ENCODE results near the gene CMSS1.

Gene CMSS1

DNA sequence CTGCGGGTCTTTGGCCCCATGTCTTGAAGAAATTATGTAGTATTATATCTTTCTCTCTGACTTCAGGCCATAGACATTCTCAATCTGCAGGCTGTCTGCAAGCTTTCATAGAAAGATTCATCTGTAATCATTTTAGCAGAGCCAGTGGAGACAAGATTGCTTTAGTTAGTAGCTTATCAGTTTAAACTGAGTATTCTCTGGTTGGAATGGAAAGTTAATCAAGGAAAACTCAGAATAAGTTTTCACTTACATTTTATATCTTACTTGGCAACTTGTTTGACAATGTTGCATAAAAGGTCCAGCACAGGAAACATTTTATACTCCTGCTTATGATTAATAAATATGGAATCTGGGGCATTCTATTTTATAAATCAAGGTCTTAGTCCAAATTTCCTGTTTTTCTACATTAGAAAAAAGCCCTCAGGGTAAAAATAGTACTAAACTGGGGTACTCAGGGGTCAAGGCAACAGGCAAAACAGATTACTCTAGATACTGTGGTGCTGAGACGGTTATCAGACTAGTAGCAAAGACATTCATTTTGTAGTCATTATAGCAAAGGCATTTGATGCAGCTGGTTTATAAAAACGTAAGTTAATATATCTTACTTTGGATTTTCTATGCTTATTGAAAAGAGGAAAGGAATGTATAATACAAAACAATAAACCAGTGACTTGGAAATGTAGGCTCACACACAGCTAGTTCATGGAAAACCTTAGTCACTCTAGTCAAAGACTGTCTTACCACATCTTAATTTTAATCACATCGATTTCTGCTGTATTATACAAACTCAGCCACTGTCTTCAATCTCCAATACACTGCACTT, 341.9 kb downstream of the CMSS1 start:
- no peak for DNase-seq

DNA sequence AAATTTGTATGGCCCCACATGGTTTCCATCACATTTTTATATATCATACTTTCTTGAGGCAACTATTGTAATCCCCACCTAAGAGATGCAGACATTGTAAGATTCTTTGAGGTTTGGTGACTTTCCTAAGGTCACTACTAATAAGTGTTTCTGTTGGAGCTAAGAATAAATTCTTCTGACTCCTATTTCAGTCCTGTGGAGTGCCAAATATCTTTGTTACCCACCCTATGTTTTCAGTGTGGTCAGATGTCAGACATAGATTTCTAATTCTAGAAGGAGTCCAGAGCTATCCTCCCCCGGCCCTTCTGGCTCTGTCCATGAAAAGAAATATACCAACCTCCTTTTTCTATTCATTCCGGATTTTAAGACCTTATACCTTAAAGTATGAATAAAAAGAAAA, 342.9 kb downstream of the CMSS1 start:
- DNase-seq: no peak

DNA sequence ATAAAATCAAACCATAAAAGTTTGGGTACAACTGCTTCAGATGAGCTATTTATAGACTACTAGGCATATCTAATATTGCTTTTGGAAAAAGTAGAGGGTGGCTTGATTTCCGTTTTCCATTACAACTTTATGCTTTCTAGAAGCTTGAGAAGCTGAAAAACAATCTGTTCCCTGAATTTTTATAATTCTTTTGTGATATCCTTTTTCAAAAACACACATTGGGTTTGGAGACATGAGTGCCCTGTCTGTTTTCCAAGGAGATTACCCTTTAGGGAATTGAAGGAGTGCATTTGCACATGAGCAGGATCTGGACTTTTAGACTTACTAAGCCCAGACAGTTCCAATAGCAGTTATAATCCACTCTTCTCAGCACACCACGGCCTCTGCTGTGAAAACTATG, 346.1 kb downstream of the CMSS1 start:
- DNase-seq: no peak

DNA sequence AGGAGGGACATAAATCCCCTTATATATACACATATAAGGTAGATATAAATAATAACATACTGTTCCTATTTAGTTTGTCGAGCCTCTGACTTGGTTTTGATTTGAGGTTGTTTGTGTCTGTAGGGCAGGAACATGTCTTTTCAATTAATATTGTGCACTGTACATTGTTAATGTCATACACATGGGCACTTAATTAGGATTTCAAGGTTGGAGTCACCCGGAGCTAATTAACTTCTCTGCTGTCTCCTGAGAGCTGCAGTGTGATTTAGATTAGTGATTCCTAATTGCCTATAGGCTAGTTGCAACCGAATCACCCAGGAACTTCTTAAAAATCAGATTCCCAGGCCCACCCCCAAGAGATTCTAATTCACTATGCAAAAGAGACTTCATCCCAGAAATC, 347.1 kb downstream of the CMSS1 start:
- DNase-seq: no peak

DNA sequence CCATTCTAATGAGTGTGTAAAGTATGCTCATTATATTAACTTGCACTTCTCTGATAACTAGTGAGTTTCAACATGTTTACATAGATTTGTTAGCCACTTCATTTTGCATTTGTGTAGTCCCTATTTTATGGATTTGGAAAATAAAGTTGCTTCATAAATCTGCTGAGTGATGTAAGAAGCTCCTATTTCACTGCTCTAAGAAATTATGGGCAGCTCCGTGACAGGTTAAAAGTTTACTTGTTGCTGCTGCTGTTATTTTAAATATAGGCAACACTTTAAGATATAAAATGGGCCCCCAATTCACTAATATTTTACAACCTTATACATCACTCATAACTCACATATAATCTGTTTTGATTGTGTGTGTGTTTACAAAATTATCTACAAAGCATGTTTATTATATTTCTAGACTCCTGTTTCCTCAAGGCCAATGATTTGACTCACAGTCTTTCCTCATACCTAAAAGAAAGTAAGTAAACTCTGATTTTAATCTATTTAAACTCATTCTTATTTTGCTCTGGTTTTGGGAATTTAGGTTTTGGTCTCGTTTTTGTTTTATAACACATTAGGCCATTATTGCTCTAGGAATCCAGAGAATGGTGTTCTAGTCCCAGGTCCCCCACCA, 348.4 kb downstream of the CMSS1 start:
- DNase-seq: no peak

DNA sequence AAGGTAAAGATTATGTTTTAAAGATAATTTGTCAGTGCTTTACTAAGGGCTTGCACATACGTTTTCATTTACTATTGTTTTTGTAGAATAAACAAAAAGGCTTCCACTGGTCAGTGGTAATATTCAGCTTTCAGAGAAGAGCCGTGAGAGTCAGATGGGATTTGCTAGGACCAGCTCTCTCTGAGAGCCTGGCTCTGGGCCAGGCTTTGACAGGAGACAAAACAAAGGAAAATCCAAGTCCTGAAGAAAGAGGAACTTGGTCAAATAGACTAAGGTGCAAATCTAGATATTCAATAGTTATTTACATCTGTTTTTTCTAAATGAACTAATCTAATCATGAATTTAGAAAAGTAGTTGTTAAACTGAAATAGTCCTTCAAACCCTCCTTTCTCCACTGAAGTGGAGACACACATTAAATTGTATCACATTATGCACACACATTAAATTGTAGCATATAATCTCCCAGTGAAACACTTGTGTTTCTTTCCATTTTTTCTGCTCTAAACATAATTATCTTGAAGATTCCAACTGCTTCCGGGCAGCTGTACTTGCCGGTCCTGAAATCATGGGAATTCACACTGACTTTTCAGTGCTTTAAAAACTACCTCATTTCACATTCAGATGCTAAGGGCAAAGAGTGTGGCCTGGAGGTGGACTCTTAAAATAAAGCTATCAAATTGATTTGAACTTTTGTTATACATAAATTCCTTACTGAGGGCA, 351.7 kb downstream of the CMSS1 start:
- DNase-seq: no peak

DNA sequence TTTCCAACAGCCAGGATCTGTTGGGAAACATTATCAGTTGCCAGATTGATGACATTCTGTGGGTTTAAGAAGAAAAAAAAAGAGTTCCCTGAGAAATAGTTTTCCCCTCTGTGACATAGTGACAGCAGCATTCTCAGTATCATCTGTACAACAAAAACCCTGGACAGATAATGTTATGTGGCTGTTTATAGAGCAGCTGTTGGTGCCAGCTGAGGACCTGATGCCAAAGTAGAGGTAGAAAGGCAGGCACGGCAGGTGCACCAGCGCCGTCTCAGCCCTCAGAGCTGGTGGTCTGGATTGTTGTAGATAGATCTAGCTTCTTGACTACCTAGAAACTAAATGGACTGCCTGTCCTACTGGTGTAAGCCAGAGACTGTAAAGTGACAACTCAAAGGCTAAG, 352.8 kb downstream of the CMSS1 start:
- no peak for DNase-seq

DNA sequence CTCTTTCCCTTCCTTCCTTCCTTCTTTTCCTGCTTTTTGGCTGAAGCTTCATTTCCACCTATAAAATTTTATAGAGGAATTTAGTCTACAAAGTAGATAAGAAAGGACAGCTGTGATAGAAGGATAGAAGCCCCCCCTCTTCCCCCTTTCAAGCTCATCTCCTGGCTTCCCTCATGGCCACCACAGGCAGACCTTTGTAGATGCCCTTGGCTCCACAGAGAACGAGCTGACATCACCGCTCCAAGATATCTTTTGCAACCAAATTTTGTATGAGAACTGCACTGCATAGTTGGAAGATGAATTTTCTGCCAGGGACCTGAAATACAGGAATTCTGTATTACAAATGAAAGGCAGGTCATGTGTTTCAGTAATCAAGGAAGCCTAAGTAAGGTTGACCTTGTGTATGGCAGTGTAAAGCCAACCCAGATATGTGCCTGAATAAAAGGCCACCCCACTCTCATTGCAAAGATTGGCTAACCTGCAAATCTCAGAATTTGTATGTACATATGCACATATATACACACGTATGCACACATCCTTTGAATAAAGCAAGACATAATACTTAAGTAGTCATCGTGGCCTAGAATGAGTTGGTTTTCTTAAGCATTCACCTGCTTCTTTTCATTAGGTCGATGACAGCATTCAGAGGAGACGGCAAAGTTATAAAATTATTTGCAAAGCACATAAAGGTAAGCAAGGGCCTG, 353.7 kb downstream of the CMSS1 start:
- no peak for DNase-seq

DNA sequence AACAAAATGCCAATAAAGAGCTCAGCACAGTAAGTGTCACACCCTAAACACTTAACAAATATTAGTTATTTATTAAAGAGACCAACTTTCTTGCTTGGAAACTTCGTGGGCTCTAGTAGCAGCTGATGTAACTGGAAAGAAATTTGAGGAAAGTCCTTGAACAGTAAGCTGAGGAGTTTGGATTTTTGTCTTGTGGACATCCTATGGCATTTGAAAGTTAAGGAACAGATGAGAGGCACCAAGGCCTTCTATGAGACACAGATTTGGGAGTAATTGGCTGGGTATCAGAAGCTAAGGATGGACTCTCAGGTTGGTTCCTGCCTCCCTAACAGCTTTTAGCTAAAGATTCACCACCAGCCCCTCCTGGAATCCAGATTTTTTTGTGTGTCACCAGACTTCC, 356.3 kb downstream of the CMSS1 start:
- no peak for DNase-seq

DNA sequence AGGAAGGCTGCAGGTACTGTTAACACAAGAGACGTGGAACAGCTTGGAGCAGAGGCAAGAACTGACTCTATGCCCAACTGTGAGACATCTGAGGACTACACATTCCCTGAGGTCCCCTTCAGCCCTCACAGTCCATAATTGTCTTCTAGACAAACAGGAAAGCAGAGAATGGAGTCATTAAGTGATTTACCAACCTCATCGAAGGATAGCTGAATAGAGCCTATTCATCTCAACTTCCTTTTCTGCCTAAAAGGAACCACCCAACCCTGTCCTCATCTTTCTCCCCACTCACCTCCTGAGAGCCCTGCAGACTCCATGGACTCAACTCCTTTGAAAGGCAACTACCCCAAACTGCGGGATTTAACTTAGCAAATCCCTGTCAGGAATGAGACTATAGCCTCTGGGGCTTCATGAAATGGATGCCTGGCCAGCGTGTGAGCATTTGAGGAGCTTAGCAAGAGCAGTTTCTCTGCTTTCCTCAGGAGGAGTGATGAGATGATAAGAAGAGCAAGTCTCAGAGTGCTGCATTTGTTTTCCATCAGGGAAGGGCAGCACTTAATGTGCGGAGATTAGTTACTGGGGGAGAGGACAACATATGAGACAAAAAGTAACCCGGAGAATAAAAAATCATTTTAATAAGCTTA, 358.1 kb downstream of the CMSS1 start:
- DNase-seq: no peak

DNA sequence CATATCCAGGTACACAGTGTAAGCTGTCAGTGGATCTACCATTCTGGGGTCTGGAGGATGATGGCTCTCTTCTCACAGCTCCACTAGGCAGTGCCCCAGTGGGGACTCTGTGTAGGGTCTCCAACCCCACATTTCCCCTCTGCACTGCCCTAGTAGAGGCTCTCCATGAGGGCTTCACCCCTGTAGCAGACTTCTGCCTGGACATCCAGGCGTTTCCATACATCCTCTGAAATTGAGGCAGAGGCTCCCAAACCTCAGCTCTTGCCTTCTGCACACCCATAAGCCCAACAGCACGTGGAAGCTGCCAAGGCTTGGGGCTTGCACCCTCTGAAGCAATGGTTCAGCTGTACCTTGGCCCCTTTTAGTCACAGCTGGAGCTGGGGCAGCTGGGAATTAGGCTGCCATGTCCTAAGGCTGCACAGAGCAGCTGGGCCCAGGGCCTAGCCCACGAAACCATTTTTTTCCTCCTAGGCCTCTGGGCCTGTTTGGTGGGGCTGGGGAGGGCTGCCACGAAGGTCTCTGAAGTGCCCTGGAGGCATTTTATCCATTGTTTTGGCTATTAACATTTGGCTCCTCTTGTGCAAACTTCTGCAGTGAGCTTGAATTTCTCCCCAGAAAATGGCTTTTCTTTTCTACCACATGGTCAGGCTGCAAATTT, 362.2 kb downstream of the CMSS1 start:
- no peak for DNase-seq

DNA sequence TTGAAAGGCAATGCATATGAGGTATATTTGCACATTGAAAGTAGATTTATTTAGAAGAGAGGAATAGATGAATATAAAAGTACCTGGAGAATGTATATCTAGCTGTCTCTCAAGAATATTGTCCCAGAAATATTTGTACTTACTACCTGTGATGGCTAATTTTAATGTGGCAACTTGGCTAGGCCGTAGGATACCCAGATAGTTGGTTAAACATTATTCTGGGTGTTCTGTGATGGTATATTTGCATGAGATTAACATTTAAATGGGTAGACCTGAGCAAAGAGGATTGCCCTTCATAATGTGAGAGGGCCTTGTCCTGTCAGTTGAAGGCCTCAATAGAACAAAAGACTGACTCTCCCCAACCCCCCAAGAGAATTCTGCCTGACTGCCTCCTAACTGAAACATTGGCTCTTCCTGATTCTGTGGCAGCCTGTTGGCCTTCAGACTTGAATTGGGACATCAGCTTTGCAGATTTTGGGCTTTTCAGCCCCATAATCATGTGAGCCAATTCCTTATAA, 366.0 kb downstream of the CMSS1 start:
- no peak for DNase-seq

DNA sequence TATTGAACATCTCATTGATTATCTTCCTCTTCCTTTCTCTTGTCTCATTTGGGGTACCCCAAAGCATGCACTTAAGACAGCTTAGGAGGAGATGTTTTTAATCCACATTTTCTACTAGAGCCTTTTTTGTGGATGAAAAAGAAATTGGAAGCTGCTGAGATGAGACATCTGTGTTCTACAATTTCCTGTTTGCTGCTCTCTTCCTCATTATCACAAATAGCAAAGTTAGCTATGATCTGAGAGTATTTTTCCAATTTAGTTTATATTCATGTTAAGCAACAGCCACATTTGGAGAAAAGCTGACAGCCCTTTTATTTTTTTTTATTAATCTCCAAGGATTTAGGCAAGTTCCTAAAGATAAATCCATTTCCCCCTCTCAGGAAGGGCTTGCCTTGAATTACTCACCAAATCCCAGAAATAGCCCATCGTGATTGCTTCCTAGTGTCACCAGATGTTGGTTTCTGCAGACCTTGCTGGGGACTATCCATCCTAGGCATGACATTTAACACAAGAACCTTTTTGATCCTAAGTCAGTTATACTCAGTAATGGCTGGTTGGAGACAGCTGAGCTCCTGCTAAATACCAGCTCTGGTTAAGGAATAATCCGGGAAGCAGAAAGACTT, 367.4 kb downstream of the CMSS1 start:
- DNase-seq: no peak

DNA sequence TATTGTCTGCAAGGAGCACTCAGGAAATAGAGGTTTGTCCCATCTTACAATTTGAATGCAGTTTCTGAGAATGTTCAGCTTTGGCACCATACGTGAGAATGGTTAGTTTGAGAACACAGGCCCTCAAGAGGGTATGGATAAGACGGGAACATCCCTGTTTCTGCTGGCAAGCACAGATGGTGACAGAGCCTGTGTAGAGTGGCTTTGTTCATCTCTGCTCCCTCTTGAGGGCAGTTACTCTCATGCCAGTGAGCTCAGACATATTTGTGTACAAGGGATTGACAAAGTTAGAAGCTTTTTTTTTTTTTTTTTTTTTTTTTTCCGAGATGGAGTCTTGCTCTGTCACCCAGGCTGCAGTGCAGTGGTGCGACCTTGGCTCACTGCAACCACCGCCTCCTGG, 368.2 kb downstream of the CMSS1 start:
- no peak for DNase-seq

DNA sequence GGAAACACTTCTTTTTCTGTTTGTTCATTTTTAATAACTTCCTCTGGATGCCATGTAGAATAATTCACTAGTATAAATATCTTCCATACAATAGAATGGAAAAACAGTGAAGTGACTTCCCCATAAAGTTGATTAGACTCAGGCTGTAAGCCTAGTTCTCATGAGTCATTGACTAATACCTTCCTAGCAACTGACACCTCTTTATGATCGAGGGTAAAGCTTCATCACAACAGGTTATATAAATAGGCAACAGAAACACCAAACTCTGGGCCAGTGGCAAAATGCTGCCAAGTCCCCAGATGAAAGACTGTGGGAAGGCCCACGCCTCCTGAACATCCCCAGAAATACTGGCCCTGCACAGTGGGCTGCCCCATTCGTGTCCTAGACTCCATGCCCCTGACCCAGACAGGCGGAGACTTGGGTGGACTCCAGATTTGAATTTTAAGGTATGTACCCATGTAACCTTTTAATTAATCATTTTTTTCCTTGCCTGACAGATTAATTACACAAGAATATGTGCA, 371.8 kb downstream of the CMSS1 start:
- DNase-seq: no peak

DNA sequence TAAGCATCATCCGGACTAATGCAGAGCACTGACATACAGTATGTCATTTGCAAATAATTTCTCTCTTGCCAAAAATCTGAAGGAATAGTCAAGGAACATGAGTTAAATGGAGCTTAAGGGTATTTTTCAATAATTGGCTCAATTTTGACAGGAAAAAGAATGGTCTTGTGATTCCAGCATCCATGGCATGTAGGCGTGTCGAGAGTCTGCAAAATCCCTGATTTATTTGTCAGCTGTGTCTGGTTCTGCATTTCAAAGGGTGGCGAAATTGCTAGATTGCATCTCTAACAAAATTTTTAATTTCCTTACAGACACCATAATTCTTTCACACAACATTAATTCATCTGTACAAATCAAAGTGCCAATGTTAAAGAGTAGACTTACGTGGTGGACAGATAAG, 377.7 kb downstream of the CMSS1 start:
- no peak for DNase-seq

DNA sequence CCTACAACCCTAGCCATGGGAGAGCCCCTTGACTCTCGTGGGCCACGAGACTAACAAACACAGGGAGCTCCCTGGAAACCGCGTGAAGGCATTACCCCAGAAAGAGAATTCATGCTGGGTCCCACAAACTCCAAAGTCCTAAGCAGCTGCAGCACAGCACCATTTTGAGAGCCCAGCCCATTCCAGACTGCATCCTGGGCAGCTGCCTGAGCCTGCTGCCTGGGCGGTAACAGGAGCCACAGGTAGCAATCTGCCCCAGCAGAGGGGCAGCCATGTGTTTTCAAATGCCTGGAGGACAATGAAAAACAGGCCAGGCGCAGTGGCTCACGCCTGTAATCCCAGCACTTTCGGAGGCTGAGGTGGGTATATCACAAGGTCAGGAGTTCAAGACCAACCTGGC, 380.2 kb downstream of the CMSS1 start:
- no peak for DNase-seq

DNA sequence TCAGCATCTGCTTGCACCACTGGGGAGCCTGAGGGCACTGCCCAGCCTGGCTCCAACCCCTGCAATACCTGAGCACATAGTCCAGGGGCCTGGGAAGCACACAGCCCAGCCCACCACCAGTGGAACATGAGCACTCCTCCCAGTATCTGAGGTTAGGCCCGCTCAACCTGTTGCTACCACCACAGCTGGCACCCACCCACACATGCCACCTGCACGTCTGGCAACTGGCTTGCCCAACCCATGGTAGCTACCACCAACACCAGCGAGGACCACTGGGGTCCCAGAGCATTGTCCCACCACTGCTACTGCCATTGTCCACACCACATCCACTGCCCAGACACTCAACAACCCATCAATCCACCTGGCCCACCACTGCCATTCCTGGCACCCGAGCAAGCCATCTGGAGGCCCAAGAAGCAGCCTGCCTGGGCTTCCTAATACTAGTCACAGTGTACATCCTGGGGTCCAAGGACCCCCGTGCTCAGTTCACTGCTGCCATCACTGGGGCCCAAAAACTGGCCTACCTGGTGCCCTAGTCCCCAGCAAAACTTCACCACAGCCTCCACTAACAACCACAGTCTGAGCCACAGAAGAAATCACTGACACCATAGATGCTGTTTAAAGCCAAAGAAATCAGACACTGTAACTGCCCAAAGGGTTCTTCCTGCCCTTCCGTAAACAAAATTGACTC, 381.1 kb downstream of the CMSS1 start:
- no peak for DNase-seq

DNA sequence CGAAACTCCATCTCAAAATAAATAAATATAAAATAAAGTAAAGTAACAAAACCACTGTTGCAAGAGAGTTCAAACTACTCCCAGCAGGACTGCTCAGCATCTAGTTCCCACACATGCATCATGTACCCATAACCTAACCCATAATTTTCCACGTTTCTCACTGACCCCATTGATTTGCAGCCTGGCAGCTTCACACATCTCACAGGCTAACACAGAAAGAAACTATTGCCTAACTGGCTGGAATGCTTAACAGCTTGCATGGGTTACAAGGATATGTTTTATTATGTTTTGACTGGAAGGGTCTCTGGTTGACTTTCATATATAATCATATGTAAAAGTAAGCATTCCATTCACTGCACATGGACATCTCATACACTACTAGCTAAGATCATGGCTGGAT, 387.5 kb downstream of the CMSS1 start:
- no peak for DNase-seq

DNA sequence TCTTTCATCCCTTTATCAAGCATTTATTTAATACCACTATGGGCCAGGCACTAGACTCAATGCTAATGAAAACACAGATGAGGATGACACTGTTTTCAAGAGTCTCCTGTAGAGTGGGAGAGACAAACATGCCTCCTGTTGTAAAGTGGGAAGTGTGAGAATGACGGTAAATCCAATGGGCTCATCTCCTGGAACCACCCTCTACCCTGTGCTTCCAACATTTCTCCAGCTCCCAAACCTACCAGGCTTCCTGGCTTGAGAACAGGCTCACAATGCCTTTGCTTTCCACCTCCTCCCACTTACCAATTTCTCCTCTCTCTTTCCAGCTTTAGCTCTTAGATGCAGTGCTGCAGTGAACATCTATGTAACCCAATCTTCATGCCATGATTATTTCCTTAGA, 389.0 kb downstream of the CMSS1 start:
- no peak for DNase-seq

DNA sequence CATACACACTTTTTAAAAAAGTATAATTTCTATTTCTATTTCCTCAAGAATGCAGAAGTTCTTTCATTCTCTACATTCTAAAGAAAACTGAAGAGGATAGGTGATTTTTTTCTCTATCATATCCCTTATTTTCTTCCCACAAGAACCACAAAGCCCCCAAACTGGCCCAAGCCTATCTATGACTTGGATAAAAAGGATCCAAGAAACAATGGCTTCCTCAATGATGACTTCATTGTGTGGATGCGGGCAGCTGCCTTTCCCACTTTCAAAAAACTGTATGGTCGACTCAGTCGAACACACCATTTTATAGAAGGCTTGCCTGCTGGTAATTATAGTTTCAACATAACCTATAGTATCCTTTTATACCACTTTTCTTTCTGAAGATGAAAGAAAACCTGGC, 390.2 kb downstream of the CMSS1 start:
- no peak for DNase-seq

All from activated gamma-delta T cell treated with Interleukin-2 at 50 U/mL for 16 hours (primary cell).